Suprapubic skin (tissue), 4 donors: ENCODE results near the gene HBA2. TPM values are rescaled to one million over a fixed set of nuclear protein-coding genes. Genes with fewer than 3 reads are reported as not detected.

Experiments used
- DNase-seq, 2 donors: peaks; one replicate each; pipeline ENCODE4 v3.0.0-alpha.2; 2019; ENCODE audit warnings: low spot score in 2 of 2
- H3K27ac ChIP-seq: fragments of 200-600 bp; sonication (generic); one replicate; pipeline ENCODE4 v1.5.1; 2019
- H3K27me3 ChIP-seq: fragments of 200-600 bp; sonication (generic); one replicate; pipeline ENCODE4 v1.5.1; 2019
- H3K36me3 ChIP-seq: fragments of 200-600 bp; sonication (generic); one replicate; pipeline ENCODE4 v1.5.1; 2019
- H3K4me1 ChIP-seq: fragments of 200-600 bp; sonication (generic); one replicate; pipeline ENCODE4 v1.5.1; 2019
- H3K4me3 ChIP-seq: fragments of 200-600 bp; sonication (generic); one replicate; pipeline ENCODE4 v1.5.1; 2019; ENCODE audit warnings: mild to moderate bottlenecking
- H3K9me3 ChIP-seq: fragments of 200-600 bp; sonication (generic); one replicate; pipeline ENCODE4 v1.5.1; 2019
- CTCF ChIP-seq, 2 donors: fragments of 200-600 bp in 1 of 2; fragments of 450-650 bp in 1 of 2; sonication (generic) in 1 of 2; IDR thresholded peaks; one replicate each; pipeline ENCODE4 v1.5.1; 2016 to 2019; ENCODE audit warnings: antibody characterized with exemption in 2 of 2, mild to moderate bottlenecking in 1 of 2, moderate library complexity in 1 of 2
- EP300 ChIP-seq: sonication (generic); formaldehyde crosslinking; IDR thresholded peaks from one replicate; pipeline ENCODE4 v1.6.1; 2017; ENCODE audit warnings: antibody characterized with exemption
- POLR2A ChIP-seq, 2 donors: fragments of 450-650 bp; IDR thresholded peaks; one replicate each; pipeline ENCODE4 v1.6.1; 2017; ENCODE audit warnings: antibody characterized with exemption in 2 of 2, mild to moderate bottlenecking in 2 of 2, moderate library complexity in 2 of 2
- POLR2AphosphoS5 ChIP-seq, 3 donors: sonication (generic); formaldehyde crosslinking; IDR thresholded peaks; one replicate each; pipeline ENCODE4 v1.6.1; 2017; ENCODE audit warnings: antibody characterized with exemption in 3 of 3
- WGBS: methylation state at CpG from one replicate; pipeline ENCODE4 v1.1.5; 2018; 5-methylcytosine and 5-hydroxymethylcytosine counted together
- total RNA-seq, 4 donors: library from RNA; depleted of rRNA; stranded (reverse); fragments of >200 nt; gene quantifications; one replicate each; pipeline ENCODE4 v1.1.0, GENCODE V29; 2016

The HBA2 gene
- total RNA-seq, 4 donors from 2014 or later: 13.0 to 282 (median 96.5) TPM

GRCh38 chr16:183005-183404, 10.3 kb downstream of the HBA2 start:
- TF ChIP-seq POLR2AphosphoS5 (IDR thresholded peaks at IDR 0.05) (no peak), CTCF (IDR thresholded peaks at IDR 0.05) (no peak), EP300 (no peak), POLR2A (IDR thresholded peaks at IDR 0.05) (no peak)
- Histone ChIP-seq H3K4me3 (no peak overlapping the region), H3K27me3 (peaks cover 35% of the 10 kb centered on the region), H3K36me3 (peaks cover 10% of the 10 kb centered on the region), H3K4me1 (peaks cover 17% of the 10 kb centered on the region), H3K9me3 (no peaks in the 10 kb centered on the region), H3K27ac (no peak overlapping the region)
- WGBS: 74% methylated on average over 7 of the region's 7 CpGs
- no peak for DNase-seq

- no peak overlapping the region for H3K4me3 ChIP-seq
- DNase-seq: no peak
- TF ChIP-seq EP300 (no peak), POLR2A (IDR thresholded peaks at IDR 0.05) (no peak), CTCF (IDR thresholded peaks at IDR 0.05) (no peak), POLR2AphosphoS5 (IDR thresholded peaks at IDR 0.05) (no peak)
- H3K36me3 ChIP-seq: peaks cover 29% of the 10 kb centered on the region
- WGBS: 76% methylated on average over 13 of the region's 13 CpGs
- no peaks in the 10 kb centered on the region for H3K9me3 ChIP-seq
- H3K4me1 ChIP-seq: peaks cover 15% of the 10 kb centered on the region
- H3K27ac ChIP-seq: no peak overlapping the region
- H3K27me3 ChIP-seq: peaks cover 12% of the 10 kb centered on the region
Observed at GRCh38 chr16:185213-185612, 12.5 kb downstream of the HBA2 start.

- no peak for TF ChIP-seq EP300
- TF ChIP-seq CTCF (IDR thresholded peaks at IDR 0.05): no peak
- TF ChIP-seq POLR2AphosphoS5 (IDR thresholded peaks at IDR 0.05): no peak
- TF ChIP-seq POLR2A (IDR thresholded peaks at IDR 0.05): no peak
Observed at GRCh38 chr16:185691-186090, 13.0 kb downstream of the HBA2 start.

GRCh38 chr16:187330-187729, 14.7 kb downstream of the HBA2 start:
- no peak overlapping the region for H3K27ac ChIP-seq
- TF ChIP-seq POLR2AphosphoS5 (IDR thresholded peaks at IDR 0.05) (no peak), POLR2A (IDR thresholded peaks at IDR 0.05) (no peak), CTCF (IDR thresholded peaks at IDR 0.05) (no peak), EP300 (no peak)
- no peak for DNase-seq
- H3K4me3 ChIP-seq: no peak overlapping the region
- no peaks in the 10 kb centered on the region for H3K27me3 ChIP-seq
- no peaks in the 10 kb centered on the region for H3K4me1 ChIP-seq
- 97% methylated on average over 8 of the region's 8 CpGs for WGBS
- no peaks in the 10 kb centered on the region for H3K9me3 ChIP-seq
- H3K36me3 ChIP-seq: peaks cover 51% of the 10 kb centered on the region

More at GRCh38 chr16:185691-186090, 13.0 kb downstream of the HBA2 start:
- no peak for DNase-seq
- Histone ChIP-seq H3K4me1 (peaks cover 10% of the 10 kb centered on the region), H3K36me3 (peaks cover 34% of the 10 kb centered on the region), H3K27me3 (peaks cover 8% of the 10 kb centered on the region), H3K9me3 (no peaks in the 10 kb centered on the region), H3K4me3 (no peak overlapping the region), H3K27ac (no peak overlapping the region)
- 61% methylated on average over 10 of the region's 11 CpGs for WGBS

GRCh38 chr16:188674-189073, 16.0 kb downstream of the HBA2 start:
- no peaks in the 10 kb centered on the region for H3K27me3 ChIP-seq
- H3K9me3 ChIP-seq: no peaks in the 10 kb centered on the region
- H3K4me1 ChIP-seq: no peaks in the 10 kb centered on the region
- H3K4me3 ChIP-seq: no peak overlapping the region
- DNase-seq: no peak
- TF ChIP-seq POLR2A (IDR thresholded peaks at IDR 0.05): no peak
- no peak for TF ChIP-seq EP300
- no peak for TF ChIP-seq CTCF (IDR thresholded peaks at IDR 0.05)
- TF ChIP-seq POLR2AphosphoS5 (IDR thresholded peaks at IDR 0.05): no peak
- H3K36me3 ChIP-seq: peaks cover 64% of the 10 kb centered on the region
- no peak overlapping the region for H3K27ac ChIP-seq
- WGBS: 82% methylated on average over 8 of the region's 8 CpGs
